Measurements from ENCODE around the gene UPK3BL1. TPM values are rescaled to one million over a fixed set of nuclear protein-coding genes. Genes with fewer than 3 reads are reported as not detected.
"Not testable (repeated sequence)": the region's sequence is repeated elsewhere in the genome, so short reads cannot be mapped to it uniquely, and the experiment has no call there.

The UPK3BL1 gene
- total RNA-seq, 2 experiments from 2014 or later, result 13.2 to 20.8 TPM

DNA sequence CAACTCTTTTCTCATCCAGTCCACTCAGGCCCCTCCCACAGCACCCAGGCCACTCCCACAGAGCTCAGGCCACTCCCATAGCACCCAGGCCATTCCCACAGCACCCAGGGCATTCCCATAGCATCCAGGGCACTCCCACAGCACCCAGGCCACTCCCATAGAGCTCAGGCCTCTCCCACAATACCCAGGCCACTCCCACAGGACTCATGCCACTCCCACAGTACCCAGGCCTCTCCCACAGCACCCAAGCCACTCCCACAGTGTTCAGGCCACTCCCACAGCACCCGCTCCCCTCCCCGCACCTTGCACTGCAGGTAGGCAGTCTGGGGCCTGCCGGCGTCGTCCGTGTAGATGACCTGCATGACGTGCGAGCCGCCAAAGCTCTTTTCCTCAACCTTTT is 52.7 kb downstream of the UPK3BL1 start:
- CTCF ChIA-PET, POLR2A ChIA-PET: not testable (repeated sequence)

Other genes with a start within 250 kb of the UPK3BL1 start
- 10 to 100 TPM; 23.8 to 25.5 TPM for gene PRKRIP1, start 246.4 kb downstream of the UPK3BL1 start, total RNA-seq
- 10 to 100 TPM; 56.4 to 57.5 TPM for gene ORAI2, start 209.2 kb downstream of the UPK3BL1 start, total RNA-seq
- gene ALKBH4, start 177.9 kb downstream of the UPK3BL1 start, total RNA-seq, result 10 to 100 TPM; 10.8 to 10.9 TPM
- gene LRWD1, start 177.8 kb downstream of the UPK3BL1 start, total RNA-seq, result 10 to 100 TPM; 25.1 to 25.9 TPM
- gene POLR2J, start 163.9 kb downstream of the UPK3BL1 start, total RNA-seq, result 10 to 100 TPM; 71.2 to 72.9 TPM
- gene RASA4B, start 125.0 kb downstream of the UPK3BL1 start, total RNA-seq, result 10 to 100 TPM; 23.7 to 23.9 TPM
- 1 to 10 TPM; 6.7 to 8.1 TPM for gene UPK3BL2, start 99.1 kb downstream of the UPK3BL1 start, total RNA-seq
- under 1 TPM in 1 of 2 experiments, not detected in 1; 0.23 TPM for gene SPDYE2, start 91.6 kb downstream of the UPK3BL1 start, total RNA-seq
- 10 to 100 TPM; 27.2 to 29.1 TPM for gene POLR2J3, start 70.2 kb downstream of the UPK3BL1 start, total RNA-seq
- gene RASA4, start 26.0 kb downstream of the UPK3BL1 start, total RNA-seq, result 10 to 100 TPM; 41.6 to 42.4 TPM
- not detected for gene SPDYE2B, start 7.5 kb upstream of the UPK3BL1 start, total RNA-seq
- 1 to 10 TPM; 8.6 to 9.7 TPM for gene POLR2J2, start 28.9 kb upstream of the UPK3BL1 start, total RNA-seq
- gene FAM185A, start 106.2 kb upstream of the UPK3BL1 start, total RNA-seq, result 10 to 100 TPM in 1 of 2 experiments, 1 to 10 TPM in 1; 9.1 to 10.2 TPM